Limb (tissue), 2 donors: Measurements from ENCODE around the gene C14orf132.

Experiments
- DNase-seq, 2 donors: peaks; one replicate each; pipeline ENCODE4 v3.0.0-alpha.2; 2016; ENCODE audit errors: extremely low spot score in 2 of 2

C14orf132 gene

DNA sequence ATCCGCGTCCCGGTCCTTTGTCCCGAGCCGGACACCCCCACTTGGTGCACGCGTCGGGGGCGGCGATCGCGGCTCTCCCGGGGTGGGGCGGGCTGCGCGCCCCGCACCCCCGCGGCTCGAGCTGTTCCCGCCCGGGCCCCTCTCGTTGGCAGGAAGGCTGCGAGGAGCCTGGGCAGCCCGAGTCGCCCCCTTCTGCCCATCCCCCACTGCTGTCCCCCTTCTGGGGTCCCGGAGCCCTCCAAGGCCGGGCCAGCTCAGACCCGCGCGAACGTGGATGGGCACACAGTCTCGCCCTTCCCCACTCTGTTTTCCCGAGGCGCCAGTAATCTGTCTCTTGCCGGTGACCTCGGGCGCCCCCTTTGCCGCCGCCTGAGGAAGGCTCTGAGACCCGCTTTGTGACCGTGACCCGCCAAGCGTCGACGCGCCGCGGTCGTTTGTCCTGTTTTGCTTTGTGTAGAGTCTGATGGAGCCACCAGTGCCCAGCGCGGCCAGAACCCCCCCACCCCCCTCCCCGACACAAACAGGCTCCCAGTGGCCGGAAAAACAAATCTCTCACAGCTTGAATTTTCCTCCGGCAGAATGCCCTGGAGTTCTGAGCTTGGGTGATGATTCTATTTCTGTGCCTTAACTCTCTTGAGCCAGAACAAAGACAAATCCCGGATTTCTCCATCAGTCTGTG is 610 bp downstream of the C14orf132 start:
- peak in 1 of 2 donors; percentile 68 for DNase-seq

DNA sequence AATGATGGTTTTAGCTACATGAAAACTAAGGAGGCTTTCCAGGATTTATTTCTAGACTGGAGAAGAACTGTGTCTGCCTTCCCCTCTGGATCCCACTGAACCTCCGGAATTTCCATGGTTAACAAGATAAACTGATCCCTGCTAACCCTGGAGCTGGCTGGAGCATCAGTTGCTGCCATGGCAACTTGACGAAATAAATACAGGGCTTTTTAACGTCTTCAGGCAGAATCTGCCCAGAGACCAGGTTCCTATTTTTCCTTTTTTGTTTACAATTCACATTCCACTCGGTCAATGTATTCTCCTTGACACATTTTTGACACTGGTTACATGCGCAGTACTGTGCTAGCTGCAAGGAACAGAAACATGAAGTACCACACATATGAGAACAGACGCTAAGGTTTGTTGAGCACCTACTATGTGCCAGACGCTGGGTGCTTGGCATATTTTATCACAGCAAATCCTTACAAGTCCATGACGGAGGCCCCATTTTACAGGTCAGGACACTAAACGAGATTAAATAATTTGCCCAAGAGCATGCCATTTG is 1.7 kb downstream of the C14orf132 start:
- no peak for DNase-seq

DNA sequence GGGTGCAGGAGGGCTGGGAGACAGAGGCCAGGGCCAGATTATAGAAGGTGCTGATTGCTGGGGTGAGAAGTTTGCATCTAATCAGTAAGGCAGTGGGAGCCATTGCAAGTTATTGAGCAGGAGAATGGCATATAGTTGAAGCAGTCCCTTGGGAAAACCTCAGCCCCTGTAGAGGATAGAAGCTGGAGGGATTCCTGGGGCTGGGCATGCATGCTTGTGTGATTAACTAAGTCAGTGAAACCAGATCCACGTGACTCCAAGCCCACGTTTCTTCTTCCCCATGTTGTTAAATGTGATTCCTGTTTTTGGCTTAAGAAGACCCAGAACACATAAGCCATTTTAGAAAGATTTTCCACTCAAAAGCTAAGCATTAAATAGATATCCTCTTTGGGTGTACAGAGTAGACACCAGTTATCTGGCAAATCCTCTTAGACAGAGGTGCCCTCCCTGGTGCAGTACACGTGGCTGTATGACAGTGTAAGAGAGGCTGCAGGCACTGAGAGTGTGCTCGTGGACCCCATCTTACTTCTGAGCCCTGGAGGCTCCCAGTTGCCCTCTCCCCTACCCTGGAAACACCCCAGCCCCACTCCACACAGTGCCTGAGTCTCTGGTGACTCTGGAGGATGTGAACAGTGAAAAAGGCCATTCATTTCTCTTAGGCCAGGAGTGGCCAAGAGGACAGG is 3.2 kb downstream of the C14orf132 start:
- DNase-seq: no peak

DNA sequence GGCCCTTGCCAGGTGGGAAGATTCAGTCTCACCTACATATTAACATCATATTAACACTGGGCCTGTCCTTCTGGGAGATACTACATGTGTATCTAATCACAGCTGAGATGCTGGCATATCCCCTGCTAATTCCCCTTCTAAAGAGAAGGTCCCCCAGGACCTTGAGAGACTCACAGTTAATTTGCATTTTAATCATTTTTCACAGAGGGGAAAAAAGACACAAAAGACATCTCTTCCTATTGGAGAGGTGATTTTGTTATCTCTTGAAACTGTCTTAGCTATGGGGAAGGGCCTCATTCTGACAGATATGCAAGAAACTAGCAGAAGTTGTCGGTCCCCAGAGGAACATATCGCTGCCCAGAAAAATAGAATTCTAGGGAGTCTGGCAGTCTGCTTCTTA is 7.5 kb downstream of the C14orf132 start:
- no peak for DNase-seq

DNA sequence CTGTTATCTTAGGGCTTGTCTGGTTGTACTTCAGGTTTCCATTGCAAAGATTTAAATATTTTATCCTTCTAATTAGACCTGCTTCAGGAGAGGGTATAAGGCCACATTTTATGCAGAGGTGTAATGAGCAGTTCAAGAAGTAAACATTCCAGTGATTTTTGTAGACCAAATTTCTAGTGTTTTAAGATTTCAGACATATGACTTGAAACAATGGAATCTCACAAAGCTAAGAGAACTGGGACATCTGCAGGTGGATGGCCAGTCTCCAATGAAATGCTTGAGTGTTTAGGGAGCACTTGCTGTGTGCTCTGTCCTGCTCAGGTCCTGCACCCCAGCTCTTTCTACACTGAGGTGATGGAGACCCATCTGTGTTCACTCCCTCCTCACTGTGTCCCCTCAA is 7.9 kb downstream of the C14orf132 start:
- no peak for DNase-seq

DNA sequence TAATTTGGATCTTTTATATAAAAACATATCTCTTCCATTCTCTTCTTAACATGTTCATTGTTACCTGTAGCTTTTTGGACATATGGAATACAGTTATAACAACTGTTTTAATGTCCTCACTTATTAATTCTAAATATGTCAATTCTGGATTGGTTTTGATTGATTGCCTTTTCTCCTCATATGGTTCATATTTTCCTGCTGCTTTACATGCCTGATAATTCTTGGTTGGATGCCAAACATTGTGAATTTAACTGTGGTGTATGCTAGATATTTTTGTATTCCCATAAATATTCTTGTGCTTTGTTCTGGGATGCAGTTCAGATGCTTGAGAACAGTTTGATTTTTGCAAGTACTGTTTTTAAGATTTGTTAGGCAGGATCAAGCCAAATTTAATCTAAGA is 10.8 kb downstream of the C14orf132 start:
- no peak for DNase-seq

DNA sequence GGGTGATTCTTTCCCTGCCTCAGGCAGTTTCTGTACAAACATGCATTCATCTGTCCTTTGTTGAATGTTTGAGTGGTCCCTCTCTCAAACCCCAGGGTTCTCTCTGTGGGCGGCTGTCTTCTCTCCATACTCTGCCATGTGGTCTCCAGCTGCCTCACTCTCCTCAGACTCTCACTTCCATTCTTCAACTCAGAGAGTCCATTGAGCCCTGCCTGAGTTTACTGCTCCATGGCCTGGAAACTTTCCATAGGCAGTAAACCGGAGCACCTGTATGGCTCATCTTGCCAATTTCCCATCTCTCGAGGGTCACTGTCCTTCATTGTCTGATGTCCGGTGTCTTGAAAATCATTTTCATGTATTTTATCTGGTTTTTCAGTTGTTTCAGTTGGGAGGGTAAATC is 11.3 kb downstream of the C14orf132 start:
- DNase-seq: peak in 1 of 2 donors; percentile 35

DNA sequence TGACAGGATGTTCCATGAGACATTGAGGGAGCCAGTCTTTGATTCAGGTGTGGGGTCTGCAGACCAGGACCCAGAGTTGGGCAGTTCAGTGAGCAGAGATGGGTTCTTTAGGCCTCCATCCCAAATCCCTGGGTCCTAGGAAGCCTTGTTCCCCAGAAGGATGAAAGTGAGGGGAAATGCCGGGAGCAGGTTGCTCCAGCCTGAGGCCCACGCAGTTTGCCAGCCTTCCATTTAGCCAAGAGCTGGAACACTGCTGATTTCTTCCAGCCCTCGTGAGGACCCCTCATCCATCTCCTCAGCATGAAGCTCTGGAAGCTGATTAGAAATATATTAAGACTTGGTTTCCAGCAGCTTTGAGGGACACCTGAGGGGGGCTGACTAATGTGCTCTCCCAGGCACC is 12.1 kb downstream of the C14orf132 start:
- no peak for DNase-seq

DNA sequence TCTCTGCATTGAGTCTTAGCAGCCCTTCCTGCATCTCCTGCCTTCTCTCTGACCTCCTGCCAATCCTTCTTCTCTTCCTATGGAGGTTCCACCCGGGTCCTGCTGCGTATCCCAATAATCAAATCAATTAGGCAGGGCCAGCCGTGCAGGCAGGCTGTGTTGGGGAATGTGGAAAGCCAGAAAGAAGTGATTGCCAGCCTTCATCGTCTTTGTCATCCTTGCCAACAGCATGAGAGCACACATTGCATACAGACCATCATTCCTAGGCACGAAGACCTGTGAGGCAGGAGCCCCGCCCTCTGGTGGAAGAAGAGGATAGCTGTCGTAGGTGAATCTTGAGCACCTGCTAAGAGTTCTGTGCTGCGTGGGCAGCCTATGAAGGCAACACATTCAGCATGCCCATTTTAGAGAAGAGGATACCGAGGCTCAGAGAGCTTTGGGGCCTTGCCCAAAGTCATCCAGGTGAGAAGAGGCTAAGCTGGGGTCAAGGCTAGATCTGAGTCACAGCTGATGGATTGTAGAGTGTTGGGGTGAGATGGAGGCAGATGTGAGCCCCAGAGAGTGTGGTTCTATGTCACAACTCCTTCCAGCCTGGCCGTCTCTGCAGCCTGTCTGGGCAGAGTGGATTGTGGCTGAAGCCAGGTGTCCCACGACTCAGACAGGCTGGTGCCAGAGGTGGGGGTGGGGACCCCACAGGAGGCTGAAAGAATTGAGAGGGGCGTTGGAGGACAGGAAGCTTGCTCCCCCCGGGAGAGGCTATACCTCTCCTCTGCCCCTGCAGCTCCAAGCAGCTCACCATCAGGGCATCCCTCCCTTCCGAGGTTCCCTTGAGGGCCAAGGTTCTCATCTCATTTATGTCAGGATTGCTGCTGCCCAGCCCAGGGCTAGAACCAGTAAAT is 12.7 kb downstream of the C14orf132 start:
- DNase-seq: no peak

DNA sequence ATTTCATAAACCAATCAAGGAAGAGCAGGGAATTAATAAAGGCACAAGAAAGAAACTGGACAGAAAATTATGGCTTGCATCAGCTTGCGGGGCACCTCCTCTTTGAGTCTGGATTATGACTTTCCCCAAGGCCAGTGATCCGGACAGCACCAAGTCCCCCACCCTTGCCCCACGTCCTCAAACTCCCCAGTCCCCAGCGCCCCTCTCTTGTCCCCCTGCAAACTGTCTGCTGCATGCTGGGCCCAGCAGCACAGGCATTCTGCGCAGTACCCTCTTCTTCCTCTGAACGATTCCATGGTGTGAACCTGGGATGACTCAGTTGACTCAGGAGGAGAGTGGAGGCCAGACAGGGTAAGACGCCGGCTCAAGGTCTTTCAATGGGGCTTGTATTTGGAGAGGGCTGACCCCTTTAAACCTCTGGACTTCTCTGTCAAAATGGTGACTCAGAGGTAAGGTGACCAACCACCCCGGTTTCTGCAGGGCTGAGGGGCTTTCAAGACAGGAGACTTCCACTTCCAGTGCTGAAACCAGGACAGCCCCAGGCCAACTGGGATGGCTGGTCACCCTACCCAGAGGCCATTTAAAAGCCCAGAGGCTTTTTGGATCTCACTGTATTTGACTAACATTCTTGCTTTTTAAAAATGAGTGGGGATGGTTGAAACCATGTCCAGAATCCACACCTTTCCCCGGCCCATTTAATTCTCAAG is 13.5 kb downstream of the C14orf132 start:
- no peak for DNase-seq

DNA sequence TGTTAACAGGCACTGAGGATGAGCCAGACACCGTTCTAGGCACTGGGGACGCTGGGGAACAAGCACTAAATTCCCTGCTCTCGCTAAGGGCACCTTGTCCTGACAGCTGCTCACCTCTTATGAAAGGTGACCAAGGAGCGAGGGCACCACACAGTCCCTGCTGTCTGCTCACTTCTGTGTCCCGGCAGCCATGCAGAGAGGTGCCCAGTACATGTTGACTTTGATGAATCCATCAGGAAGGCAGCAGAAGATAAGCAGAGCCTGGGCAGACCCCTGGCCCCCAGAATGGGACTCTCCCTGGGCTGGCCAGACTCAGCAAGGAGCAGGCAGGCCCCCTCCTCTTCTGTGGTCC is 14.1 kb downstream of the C14orf132 start:
- no peak for DNase-seq

DNA sequence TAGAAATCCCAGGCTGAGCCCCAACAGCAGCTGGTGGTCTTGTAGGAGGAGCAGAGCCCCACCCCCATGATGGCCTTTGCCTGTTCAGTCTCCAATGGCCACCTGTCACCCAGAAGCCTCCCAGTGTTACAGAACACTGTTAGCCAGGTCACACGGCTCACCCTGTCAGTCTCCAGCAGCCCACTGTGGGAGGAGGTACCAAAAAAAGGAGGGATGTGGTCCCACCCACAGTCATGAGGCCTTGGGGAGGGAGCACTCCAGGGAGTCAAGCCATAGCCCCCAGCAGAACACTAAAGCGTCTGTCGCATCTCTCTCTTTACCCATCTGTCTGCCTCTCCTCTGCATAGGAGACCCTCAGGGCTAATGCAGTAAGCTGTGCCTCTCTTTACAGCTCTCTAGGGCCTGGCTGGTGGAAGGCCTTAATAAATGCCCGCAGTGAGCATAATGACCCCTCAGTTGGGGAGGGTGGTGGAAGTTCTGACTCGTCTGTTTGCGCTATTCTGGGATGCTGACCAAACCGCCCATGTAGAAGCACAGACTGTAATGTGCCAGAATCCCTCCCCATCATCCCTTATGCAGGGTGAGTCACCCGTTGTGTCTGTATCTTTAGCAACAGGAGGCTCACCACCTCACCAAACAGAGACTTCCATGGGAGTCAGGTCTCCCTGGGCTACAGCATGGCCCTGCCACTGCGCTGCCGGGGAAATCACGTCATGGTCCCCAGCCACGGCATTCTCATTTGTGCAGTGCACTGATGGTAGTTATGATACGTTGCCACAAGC is 14.6 kb downstream of the C14orf132 start:
- peak in 1 of 2 donors; percentile 40 for DNase-seq

DNA sequence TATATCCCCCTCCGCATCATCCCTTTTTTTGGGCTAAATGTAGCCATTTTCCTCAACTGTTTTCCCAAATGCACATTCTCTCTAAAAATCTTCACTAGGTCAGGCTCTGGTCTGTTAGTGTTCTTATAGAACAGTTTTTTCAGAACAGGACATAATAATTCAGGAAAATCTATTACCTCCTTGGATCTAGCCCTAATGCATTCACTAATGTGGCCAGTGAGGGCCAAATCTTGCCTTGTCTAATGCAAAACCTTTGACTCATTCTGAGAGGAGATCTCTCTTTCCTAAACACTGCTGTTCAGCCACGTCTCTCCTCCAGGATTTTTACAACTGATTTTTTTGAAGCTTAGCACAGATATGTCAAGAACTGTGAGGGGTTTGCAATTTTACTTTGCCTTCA is 15.5 kb downstream of the C14orf132 start:
- DNase-seq: no peak

DNA sequence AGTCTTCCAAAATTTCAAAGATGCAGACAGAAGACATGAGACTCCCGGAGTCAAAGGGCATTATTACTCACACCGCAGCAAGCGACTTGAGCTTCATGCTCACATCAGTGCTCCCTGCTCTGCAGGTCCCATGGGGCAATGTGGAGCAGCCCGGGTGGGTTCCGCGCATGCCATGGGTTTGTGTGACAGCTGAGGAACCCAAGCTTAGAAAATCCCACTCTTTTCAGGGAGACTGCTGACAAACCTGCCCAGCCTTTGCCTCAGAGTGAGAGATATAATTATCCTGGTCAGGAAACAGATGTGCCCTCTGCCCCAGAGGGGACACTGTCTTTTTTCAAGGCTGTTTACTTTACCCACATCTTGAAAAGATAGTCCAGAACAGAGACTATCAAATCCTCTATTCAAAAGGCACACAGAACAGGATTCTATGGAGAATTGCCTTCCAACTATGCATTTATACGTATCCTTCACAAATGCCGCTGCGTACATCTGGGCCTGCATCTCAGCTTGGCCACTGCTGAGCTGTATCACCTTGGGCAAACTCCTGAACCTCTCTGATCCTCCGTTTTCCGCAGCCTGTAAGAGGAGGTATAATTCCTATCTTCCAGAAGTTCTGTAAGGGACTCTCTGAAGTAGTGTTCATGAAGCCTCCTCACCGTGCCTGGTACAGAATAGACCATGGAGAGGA is 16.0 kb downstream of the C14orf132 start:
- DNase-seq: no peak

DNA sequence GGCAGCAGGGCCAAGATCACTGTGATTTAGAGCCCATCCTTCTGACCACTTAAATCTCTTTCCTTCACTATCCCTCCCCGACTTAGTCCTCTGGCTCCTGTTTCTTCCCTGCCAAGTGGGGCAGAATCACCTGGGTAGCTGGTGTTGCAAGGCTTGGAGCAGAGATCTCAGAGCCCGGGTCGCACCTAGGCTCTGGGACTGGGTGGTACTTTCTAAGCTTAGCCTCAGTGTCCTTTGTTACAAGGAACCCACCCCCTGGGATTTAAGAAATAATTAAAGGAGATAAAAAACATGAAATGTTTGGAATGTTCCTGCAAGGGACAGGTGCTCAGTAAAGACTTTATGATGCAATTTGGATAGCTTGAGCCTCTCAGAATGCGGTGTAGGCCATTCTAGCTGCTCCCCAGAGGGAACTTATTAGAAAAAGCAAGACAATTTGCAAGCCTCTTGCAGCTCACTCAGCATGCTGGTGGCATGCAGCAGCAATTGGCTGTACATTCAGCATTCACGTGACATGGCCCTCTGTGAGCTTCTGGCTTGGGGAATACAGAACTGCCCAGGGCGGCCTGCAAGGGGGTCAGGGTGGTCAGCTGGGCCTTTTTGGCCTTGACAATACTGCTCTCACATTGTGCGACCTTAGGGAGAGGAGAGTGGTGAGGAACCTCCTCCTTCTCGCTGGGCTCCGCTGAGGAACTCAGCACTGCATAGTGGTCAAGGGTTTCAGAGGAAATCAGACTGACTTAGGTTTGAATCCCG is 16.8 kb downstream of the C14orf132 start:
- DNase-seq: no peak

DNA sequence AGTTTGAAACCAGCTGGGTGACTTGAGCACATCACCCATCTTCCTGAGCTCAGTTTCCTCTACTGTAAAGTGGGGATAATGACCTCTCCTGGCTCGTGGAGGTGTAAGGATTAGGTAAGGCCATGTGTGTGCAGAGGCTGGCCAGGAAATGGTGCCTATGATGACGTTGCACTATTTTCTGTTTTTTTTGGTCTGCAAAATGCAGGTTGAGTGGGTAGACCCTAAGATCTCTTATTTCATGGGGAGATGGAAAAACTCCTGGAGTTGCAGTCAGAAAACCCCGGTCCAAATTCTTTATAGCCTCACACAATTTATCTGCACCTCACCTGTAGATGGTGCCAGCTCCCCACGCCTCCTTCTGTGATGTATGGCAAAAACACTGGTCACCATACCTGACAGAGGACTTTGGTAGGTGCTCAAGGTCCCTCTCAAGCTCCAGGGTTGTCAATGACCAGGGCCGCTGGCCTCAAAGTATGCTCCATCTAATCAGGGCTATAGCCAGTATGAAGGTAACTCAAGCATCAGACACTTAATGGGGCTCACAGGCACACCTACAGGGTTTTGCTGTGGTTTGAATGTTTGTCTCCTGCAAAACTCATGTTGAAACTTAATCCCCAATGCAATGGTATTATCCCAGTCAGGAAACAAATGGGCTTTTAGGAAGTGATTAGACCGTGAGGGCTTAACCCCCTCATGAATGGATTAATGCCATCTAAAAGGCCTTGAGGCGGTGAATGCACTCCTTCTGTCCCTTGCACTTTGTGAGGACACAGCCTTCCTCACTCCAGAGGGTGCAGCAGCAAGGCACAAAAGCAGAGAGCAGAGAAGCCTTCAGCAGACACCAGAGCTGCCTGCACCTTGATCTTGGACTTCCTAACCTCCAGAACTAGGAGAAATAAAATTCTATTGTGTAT is 17.6 kb downstream of the C14orf132 start:
- no peak for DNase-seq

DNA sequence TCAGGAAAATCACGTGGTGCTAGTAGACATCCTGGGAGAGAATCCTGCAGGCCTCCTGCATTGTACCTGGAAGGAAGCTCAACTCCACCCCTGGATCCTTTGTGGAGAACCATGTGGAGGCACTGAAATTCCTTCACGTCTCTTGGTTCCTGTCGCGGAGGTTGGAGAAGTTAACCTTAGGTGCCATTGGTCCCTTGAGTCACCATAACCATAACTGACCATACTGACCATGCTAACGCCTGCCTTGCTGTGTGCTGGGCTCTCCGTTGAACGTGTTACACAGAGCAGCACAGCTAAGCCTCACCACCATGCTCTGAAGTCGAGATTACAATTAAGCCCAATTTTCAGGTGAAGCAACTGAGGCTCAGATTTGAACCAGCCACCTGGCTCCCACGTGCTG is 18.6 kb downstream of the C14orf132 start:
- no peak for DNase-seq

DNA sequence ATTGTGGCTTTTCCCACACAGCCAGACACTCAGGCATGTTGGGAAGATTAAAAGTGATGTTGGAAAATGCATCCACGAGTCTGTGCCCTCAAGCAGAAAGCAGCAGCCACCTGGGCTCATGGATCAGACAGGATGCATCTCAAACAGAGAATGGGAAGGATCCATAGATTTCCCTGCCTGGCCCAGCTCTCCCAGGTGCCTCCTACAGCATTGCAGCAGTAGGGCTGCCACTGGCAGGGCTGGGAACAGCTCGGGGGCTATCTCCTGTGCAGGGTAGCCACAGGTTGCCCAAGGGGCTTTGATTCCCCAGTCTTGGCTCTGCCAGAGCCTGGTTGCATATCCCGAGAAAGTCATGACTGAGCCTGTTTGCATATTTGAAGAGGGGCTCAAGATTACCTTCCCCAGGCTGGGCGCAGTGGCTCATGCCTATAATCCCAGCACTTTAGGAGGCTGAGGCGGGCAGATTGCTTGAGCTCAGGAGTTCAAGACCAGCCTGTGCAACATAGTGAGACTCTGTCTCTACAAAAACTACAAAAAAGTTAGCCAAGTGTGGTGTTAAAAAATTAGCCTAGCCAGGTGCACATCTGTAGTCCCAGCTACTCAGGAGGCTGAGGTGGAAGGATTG is 19.5 kb downstream of the C14orf132 start:
- no peak for DNase-seq
